Lung microvascular endothelial cell (primary cell): ENCODE measurements around the gene SHC1. TPM values are rescaled to one million over a fixed set of nuclear protein-coding genes. Genes with fewer than 3 reads are reported as not detected.

Experiments
- DNase-seq, 2 donors: peaks; one replicate each; pipeline versions ENCODE4 v3.0.0 to v3.0.0-alpha.2; 2010; ENCODE audit warnings: low read depth in 2 of 2
- total RNA-seq: library from RNA; depleted of rRNA; stranded (reverse); fragments of >200 nt; gene quantifications from 2 replicates; pipeline ENCODE4 v1.2.1, GENCODE V29; 2014

The SHC1 gene, protein sequence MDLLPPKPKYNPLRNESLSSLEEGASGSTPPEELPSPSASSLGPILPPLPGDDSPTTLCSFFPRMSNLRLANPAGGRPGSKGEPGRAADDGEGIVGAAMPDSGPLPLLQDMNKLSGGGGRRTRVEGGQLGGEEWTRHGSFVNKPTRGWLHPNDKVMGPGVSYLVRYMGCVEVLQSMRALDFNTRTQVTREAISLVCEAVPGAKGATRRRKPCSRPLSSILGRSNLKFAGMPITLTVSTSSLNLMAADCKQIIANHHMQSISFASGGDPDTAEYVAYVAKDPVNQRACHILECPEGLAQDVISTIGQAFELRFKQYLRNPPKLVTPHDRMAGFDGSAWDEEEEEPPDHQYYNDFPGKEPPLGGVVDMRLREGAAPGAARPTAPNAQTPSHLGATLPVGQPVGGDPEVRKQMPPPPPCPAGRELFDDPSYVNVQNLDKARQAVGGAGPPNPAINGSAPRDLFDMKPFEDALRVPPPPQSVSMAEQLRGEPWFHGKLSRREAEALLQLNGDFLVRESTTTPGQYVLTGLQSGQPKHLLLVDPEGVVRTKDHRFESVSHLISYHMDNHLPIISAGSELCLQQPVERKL
- total RNA-seq: 175 and 321 TPM in 2 replicates

DNA sequence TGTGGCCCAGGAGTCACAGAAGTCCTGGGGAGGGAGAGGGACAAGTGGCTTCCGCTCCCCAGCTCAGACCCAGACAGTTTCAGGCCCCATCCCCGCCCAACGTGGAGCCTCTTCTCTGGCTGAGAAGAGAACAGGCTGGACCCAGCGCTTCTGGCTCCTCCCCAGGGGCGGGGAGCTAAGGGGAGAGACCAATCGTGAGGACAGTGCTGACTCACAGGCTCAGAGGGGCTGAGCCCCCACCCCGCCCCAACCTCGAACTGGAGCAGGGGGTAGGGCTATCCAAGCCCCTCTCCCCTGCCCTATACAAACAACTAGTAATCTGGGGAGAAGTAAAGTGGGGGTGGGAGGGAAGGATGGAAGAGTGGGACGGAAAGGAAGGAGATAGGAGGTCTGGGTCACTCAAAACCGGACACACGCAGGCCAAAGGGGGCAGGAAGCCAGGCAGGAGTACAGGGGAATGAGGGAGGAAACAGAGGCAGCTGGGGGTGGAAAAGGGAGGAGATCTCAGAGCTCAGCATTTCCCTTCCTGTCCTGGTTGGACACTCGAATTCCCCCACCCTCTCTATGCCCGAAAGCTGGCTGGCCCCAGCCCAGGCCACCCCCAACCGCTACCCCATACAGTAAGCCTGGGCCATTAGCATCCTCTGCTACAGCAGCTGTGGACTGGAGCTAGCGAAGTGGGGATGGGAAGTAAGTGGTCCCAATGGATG is at the start of gene SHC1:
Gene SHC1 (minus strand): TSS at position 117 of the 710 bp plus-strand sequence. CDS start 221 bp downstream, outside the sequence.
- peak; percentile 91 to 97 for DNase-seq

DNA sequence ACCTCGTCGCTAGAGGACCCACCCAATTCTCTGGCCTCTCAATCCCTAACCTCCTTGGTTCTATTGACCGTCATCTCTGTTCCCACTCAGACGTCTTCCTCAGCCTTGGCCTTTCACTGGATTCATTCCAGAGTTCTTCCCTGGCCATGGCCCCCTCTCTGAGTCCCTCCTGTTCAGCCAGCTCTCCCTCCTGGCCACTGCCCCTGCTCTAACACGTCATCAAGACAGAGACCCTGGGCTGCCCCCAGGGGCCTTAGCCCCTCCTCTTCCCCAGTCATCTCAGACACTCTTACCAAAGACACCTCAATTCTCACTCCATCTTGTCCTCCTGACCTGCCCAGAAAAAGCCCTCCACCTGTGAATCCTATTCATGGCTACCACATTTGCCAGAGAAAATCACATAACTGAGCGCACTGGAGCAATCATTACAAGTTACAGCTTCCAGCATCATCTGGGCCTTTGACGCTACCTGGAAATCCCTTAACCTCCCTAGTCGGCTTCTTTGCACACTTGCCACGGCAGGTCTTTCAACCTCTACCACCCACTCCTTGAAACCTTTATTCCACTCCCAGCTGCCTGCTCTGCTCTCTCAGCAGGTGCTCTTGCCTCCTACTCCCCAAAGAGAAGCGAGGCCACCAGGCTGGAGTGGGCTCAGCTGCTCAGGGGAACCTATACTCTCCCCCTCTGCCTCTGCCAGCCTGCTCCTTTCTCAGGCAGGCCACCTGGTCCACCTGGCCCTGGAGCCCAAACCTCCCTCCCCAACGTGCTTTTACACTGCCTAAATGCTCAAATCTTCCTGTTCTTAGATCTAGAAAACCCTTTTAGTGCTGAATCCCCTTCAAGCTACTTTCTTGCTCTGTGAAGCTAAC is 49.1 kb upstream of the SHC1 start:
- DNase-seq: no peak

DNA sequence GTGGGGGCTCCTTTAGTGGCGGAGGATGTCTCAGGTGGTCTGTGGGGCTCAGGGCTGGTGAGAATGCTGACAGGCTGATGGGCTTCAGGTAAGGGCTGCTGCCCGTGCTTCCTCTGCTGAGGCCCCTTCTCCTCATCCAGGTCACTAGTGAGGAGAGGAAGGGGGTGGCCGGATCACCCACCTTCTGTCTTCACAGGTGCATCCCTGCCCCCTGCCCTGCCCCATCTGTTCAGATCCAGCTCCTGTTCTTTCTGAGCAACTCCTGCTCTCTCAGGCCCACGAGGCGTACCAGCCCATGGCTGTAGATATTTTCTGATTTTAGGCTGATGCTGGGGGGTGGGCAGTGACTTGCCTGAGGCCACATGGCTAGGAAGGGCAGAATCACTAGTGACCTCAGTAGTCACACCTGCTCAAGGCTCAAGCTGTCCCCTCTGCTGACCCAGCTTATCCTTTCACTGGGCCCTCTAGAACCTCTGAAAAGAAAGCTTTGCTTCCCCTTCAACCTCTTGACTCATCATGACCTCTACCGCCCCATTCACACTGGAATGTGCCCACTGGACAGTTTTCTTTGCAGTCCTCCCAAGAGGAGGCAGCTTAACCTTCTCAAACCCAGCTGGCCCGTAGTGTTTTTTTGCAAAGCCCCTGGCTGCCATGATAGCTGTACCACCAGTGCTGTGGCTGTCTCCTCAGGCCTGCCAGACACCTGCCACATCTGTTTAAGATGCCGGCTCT is 48.2 kb upstream of the SHC1 start:
- DNase-seq: no peak

DNA sequence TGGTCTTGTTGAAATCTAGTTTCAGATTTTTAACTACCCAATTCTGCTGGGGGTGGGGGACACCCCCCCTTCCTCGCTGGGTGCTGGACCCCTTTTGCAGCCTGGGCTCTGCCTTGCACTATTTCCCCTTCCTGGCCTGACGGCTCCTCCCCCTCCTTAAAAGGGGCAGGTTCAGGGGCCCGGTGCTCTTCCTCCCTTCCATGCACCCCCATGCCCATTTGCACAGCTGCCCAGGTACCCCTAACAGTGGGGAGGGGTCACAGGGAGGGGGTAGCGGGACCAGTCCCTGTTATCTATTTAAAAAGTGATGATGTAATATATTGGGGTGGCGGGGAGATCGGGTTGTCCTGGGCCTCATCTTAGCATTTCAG is 47.4 kb upstream of the SHC1 start:
- no peak for DNase-seq

DNA sequence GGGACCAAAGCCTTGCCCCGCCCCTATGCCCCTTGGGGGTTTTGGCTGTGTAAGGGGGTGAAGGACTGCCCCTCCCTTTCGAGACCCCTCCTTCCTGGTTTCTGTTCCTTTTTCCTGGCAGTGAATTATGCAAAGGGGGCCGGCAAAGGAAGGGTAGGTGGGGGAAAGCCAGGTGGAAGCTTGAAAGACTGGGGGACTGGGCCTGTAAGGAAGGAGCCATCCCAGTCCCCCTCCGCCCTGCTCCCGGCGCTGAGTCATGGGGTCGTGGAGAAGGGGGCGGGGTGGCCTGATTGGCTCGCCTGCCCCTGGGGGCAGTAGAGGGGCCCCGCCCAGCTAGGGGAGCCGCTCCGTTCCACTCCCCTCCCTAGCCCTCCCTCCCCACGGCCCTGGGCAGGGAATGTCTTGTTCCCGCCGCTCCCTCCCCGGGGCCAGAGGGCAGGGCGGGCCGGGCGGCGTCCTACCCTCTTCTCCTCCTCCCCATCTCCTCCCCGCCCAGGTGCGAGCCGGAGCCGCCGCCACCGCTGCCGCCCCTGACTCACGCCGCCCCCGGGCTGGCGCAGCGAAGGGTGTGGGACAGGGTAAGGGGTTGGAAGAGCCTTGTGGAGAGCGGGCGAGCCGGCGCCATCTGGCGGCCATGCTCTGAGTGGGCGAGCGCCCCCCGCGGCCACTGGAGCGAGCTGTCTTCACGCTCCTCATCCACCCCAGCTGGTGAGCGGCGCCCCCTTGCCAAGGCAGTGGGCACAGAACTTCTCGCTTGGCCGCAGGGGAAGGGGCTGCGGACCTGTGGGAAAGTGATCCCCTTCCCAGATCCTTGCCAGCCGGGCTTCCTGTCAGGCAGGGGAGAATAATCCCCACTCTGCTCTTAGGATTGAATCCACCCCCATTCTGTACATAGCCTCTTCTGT is 46.7 kb upstream of the SHC1 start:
- peak; percentile 90 to 93 for DNase-seq

DNA sequence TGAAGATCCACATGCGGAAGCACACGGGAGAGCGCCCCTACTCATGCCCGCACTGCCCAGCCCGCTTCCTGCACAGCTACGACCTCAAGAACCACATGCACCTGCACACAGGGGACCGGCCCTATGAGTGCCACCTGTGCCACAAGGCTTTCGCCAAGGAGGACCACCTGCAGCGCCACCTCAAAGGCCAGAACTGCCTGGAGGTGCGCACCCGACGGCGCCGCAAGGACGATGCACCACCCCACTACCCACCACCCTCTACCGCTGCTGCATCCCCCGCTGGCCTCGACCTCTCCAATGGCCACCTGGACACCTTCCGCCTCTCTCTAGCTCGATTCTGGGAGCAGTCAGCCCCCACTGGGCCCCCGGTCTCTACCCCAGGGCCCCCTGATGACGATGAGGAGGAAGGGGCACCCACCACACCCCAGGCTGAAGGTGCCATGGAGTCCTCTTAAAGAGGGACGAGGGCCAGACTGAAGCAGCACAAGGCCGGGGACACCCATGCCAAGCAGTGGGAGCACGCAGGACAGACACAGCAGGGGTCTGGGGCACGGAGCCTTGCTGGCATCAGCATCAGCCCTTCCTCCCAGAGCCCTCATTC is 45.8 kb upstream of the SHC1 start:
- DNase-seq: no peak

DNA sequence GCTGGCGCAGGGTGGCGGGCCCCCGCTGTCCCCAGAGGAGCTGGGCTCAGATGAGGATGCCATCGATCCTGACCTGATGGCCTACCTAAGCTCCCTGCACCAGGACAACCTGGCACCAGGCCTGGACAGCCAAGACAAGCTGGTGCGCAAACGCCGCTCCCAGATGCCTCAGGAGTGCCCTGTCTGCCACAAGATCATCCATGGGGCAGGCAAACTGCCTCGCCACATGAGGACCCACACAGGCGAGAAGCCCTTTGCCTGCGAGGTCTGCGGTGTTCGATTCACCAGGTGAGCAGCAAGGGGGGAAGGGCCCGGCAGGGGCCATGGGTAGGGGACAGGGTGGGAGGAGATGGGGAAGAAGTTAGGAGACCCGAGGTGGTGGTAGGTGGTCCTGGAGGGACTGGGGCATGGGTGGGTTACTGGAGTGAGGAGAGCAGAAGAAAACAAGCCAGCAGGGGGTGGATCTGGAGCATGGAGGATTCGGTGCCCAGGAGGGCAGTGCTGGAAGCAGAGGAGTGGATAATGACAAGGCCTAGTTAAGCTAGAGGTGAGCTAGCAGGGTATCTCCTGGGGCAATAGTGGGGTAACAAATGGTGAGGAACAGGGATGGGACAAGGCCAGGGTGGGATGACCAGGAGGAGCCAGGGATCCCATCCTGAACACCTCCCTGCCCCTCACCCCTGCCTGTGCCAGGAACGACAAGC is 45.1 kb upstream of the SHC1 start:
- no peak for DNase-seq

DNA sequence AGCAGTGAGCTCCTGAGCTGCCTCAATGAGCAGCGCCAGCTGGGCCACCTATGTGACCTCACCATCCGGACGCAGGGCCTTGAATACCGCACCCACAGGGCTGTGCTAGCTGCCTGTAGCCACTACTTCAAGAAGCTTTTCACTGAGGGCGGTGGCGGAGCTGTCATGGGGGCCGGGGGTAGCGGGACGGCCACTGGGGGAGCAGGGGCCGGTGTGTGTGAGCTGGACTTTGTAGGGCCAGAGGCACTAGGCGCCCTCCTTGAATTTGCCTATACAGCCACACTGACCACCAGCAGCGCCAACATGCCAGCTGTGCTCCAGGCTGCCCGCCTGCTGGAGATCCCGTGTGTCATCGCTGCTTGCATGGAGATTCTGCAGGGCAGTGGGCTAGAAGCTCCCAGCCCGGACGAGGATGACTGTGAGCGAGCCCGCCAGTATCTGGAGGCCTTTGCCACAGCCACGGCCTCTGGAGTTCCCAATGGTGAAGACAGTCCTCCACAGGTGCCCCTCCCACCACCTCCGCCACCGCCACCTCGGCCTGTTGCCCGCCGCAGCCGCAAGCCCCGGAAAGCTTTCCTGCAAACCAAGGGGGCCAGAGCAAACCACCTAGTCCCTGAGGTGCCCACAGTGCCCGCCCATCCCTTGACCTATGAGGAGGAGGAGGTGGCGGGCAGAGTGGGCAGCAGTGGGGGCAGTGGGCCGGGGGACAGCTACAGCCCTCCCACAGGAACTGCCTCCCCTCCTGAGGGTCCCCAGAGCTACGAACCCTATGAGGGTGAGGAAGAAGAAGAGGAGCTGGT is 44.4 kb upstream of the SHC1 start:
- no peak for DNase-seq

DNA sequence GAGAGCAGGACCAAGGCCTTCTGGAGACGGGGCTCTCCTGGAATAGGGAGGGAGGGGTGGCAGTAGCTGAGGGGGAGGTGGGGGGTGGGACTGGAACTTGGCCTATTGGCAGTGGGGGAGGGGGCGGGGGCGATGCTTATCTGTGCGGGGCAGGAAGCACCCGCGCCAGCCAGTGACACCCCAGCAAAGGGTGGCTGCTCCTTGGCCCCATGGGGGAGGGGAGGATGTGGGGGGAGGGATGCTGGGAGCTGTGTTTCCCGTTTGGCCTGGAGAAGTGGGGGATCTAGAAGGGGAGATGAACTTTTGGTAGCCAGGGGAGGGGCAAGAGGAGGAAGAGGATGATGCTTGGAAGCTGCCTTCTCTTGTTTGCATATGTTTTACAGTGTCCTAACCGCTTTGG is 43.1 kb upstream of the SHC1 start:
- no peak for DNase-seq

DNA sequence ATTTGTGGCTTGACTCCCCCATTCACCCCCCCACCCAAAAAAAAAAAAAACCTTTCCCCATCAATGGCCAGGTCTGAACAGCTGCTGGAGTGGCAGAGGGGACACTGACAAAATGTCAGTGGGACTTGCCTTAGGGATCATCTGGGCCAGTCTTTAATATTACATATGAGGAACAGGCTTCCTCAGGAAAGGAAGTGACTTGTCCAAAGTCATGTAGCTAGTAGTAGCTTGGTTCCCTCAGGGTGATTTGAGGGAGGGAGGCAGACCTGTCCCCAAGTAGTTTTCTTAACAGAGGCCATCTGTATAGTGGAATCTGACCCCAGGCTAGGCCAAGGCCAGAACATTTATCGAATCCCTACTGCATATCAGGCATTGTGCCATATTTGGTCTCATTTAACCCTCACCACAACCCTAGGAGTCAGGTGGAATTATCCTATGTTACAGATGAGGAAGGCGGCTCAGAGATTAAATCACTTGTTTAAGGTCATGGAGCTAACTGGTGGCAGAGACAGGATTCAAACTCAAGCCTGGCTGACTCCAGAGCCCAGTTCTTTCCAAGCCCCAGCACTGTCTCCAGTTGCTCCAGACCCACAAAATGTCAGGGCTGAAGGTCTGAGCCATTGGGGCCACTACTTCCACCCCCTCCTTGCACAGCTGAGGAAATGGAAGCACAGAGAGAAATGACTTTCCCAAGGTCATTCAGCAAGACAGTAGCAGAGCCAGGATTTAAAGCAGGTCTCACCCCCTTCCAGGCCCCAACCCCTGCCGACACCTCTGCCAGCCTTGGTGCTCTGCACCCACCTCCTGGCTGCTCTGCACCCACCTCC is 42.4 kb upstream of the SHC1 start:
- DNase-seq: no peak

DNA sequence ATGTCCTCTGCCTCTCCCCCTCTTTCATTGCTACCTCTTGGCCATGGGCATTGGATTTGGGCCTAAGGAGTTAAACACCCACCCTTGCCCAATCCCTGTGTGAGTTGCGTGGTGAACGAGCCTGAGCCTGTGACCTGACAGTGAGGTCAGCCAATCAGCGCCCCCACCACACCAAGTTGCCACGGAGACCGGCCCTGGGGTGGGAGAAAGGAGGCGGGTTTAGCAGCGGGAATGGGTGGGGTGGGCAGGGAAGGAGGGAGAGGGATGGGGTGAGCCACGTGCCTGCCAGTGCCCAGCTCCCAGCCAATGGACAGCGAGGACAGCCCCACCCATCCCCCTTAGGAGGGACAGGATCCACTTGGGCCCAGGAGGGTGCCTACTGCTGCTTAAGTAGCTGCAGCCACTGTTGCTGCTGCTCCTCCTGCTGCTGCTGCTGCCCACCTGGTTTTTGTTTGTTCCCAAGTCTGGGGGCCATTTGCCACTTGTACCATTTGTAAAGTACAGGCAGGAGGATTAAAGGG is 41.5 kb upstream of the SHC1 start:
- DNase-seq: peak; percentile 27 to 29

DNA sequence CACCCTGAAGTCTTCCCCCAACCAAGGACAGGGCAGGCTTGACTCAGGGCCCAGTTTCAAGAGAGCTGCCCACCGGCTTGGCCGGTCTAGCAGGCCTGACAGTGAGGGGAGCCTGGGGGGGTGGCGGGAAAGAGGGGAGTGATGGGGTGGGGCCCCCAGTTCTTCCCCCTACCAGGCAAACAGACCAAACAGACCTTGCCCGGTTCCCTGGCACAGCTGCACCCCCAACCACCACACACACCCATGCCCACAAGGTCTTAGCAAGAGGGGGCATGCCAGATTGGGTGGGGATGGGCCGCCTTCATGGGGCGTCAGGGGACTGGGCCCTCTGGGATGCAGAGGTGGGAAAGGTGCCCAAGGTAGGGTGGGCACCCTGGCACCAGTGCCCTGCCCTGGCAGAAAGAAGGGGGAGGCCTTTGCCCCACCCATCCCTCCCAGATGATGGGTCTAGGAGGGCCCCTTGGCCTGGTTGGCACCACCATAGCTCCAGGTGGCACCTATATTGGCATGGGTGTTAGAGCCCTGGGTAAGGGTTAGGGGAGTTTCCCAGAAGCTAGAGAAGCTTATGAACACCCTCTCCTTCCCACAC is 41.0 kb upstream of the SHC1 start:
- DNase-seq: no peak

DNA sequence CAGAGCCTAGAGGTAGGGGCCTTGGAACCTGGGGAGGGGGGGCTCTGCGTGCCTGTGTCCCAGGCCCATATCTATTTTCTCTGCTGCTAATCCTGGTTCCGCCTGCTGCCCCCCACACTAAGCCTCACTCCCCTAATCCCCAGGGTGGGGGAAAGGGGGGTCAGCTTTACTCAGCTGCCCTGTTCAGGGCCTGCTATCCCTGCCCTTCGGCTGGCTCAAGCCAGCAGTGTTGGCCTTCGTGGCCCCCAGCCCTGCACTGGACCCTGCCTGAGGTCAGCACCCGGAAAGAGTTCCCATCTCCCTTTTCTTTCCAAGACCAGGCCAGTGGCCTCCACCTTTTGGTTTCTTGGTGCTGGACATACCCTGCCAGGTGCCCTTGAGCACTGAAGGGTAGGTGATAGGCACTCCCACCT is 40.5 kb upstream of the SHC1 start:
- no peak for DNase-seq

DNA sequence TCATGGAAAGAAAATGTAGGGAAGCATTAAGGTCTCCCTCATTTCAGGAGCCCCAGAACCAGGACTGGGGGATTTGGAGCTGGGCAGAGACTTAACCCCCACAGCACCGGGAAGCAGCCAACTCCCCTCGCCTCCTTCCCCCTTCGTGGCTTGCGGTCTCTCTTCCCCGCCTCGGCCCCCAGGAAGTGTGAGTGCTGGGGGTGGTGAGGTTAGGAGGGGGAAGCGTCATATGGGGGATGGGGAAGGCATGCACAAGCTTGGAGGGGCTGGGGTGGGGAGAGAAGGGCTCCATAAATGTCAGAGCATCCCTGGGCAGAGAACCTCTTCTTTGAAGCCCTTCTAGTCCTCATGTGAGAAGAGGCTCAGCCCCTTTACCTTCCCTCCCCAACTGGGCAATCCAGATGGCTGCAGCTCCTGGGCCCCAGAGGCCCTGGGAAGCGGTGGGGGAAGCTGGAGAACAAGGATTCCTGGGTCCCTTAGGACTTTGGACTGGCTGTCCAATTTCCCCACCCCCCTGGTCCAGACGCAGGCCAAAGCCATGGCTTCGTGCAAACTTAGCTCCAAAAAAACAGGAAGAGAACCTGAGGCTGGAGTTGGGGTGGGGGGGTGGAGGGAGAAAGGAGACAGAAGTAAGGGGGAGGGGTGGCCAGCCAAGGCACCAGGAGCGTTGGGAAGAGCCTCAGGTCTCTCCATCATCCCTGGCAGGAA is 39.8 kb upstream of the SHC1 start:
- no peak for DNase-seq

DNA sequence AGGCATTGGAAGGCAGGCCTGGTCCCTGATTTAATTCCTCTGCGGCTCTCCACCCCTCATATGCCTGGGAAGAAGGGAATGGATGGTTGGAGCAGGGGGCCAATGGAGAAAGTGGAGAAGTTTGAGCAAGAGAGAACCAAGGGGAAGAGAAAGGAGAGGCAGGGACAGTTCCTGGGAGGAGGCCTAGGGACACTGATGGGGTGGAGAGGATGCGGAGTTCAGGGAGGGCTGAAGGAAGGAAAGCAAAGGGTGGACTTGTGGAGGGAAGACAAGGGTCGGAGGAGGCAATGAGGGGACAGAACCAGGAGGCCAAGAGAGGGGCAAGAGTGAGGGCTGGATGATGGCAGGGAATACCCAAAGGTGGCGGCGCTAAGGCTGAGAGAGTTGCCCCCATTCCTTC is 39.2 kb upstream of the SHC1 start:
- DNase-seq: no peak

DNA sequence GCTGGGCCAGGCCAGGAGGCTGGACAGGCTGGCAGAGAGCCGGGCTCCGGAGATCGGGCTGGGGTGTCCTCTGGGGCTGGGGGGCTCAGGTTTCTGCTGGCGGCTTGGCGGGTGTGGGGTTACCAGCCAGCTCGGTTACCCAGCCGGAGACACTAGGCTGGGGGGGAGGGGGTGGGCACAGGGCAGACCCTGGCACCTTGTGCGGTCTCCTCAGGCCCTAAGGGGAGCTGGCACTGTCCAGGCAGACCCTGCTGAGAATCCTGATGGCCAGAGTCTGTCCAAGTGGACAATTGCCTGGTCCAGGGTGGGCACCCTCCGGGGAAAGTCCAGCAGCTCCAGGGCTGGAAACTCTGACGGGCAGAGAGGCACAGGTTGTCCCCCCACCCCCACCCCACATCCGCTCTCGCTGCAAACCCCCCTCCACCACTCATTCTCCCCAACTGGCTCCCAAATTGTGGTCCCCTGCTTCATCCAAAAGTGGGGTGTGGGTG is 38.7 kb upstream of the SHC1 start:
- no peak for DNase-seq
